Chondrocyte (in vitro differentiated cells): ENCODE measurements around the gene FAM151A. TPM values are rescaled to one million over a fixed set of nuclear protein-coding genes. Genes with fewer than 3 reads are reported as not detected.

Experiments
- DNase-seq: peaks from one replicate; pipeline ENCODE4 v3.0.0; 2021; ENCODE audit warnings: mixed read lengths, low spot score
- H3K27ac Mint-ChIP-seq: one replicate; pipeline ENCODE4 v1.8.0; 2021; ENCODE audit warnings: mild to moderate bottlenecking, moderate library complexity, mixed read lengths; ENCODE audit not compliant: unreplicated experiment
- H3K27me3 Mint-ChIP-seq: 2 replicates; pipeline ENCODE4 v1.8.0; 2021; ENCODE audit warnings: low read depth, mixed read lengths
- H3K36me3 Mint-ChIP-seq: 2 replicates; pipeline ENCODE4 v1.8.0; 2021; ENCODE audit warnings: low read depth, mixed read lengths
- H3K4me1 Mint-ChIP-seq: 2 replicates; pipeline ENCODE4 v1.8.0; 2021; ENCODE audit warnings: low read depth, mild to moderate bottlenecking, mixed read lengths
- H3K4me3 Mint-ChIP-seq: one replicate; pipeline ENCODE4 v1.8.0; 2021; ENCODE audit warnings: mild to moderate bottlenecking, moderate library complexity, mixed read lengths; ENCODE audit not compliant: unreplicated experiment
- H3K9me3 Mint-ChIP-seq: 2 replicates; pipeline ENCODE4 v1.8.0; 2021; ENCODE audit warnings: low read depth, mixed read lengths
- CTCF ChIP-seq: fragments of 200-600 bp; sonication (generic); IDR thresholded peaks from 2 replicates; pipeline ENCODE4 v1.5.0; 2021; ENCODE audit warnings: antibody characterized with exemption, mild to moderate bottlenecking, moderate library complexity
- total RNA-seq: library from RNA; stranded (reverse); gene quantifications from 3 replicates; pipeline ENCODE4 v1.2.1, GENCODE V29; 2021

The FAM151A gene
- total RNA-seq, 1 donor from 2014 or later, result not detected

DNA sequence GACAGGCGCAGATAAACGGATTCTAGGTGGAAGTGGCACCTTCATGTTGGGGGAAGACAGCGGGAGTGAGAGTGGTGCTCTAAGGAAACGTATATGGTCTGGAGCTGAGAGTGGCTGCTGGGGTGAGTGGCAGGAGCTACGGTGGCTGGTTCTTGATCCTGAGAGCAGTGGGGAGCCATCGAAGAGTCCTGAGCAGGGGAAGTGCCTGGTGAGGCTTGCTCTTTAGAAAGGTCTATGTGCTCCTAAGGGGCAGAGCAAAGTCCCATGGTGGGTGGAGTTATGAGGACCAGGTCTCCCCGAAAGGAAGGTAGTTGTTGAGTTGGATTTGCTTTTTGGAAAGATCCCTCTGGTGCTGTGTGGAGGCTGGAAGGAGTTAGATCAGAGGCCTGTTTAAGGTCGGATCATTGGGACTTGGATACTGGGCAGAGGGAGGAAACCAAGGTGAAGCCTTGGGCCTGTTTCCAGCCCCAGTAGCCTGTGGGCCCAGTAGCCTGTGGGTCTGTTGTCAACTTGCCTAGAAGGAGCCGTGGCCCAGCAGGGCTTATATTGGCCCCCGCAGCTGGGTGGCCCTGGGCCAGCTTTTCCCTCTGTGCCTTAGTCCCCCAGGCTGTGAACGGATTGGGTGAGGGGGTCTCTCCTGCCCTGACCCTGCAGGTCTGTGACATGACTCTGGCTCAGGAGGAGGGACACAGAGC, 42.3 kb downstream of the FAM151A start:
- Mint-ChIP-seq H3K4me3 (no peak overlapping the region), H3K9me3 (peaks cover 5% of the 10 kb centered on the region), H3K27me3 (no peaks in the 10 kb centered on the region), H3K27ac (no peak overlapping the region), H3K36me3 (peaks cover 2% of the 10 kb centered on the region), H3K4me1 (peaks cover 12% of the 10 kb centered on the region)
- TF ChIP-seq CTCF, result no peak
- DNase-seq, result no peak

- Mint-ChIP-seq H3K9me3 (peaks cover 5% of the 10 kb centered on the region), H3K4me1 (peaks cover 12% of the 10 kb centered on the region), H3K27ac (no peak overlapping the region), H3K4me3 (no peak overlapping the region), H3K27me3 (no peaks in the 10 kb centered on the region), H3K36me3 (peaks cover 2% of the 10 kb centered on the region)
- no peak for DNase-seq
- TF ChIP-seq CTCF, result no peak
Measured at GRCh38 chr1:54579337-54579781, 44.0 kb downstream of the FAM151A start.

DNA sequence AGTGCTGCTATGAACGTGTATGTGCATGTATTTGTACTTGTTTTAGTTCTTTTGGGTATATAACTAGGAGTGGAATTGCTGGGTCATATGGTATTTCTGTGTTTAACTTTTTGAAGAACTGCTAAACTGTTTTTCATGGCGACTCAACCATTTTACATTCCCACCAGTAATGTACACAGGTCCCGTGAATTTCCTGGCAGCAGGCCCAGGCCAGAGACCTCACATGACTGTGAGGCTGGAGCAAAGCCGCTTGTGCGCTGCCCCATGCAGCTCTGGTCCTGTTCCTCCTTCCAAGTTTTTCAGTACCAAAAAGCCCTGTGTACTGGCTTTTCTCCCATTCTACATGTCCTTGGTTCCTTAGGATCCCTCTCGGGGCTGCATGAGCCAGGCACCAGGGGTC, 45.7 kb downstream of the FAM151A start:
- no peak for DNase-seq
- Mint-ChIP-seq H3K4me1 (peaks cover 12% of the 10 kb centered on the region), H3K27ac (peak overlapping the region; percentile 81), H3K4me3 (no peak overlapping the region), H3K36me3 (peaks cover 2% of the 10 kb centered on the region), H3K27me3 (no peaks in the 10 kb centered on the region), H3K9me3 (peaks cover 5% of the 10 kb centered on the region)
- TF ChIP-seq CTCF, result no peak

- peaks cover 29% of the 10 kb centered on the region for H3K4me1 Mint-ChIP-seq
- DNase-seq, result no peak
Measured at GRCh38 chr1:54575605-54576290, 47.6 kb downstream of the FAM151A start.

More at GRCh38 chr1:54575605-54576290, 47.6 kb downstream of the FAM151A start:
- Mint-ChIP-seq H3K4me3 (no peak overlapping the region), H3K27ac (no peak overlapping the region), H3K36me3 (peaks cover 2% of the 10 kb centered on the region), H3K9me3 (peaks cover 5% of the 10 kb centered on the region), H3K27me3 (no peaks in the 10 kb centered on the region)
- no peak for TF ChIP-seq CTCF
